Mucosa of stomach (tissue), 1 donor: ENCODE data around the gene TP53I13.
A peak's percentile ranks its signal among the peaks of the same experiment; 100 is the strongest.

Experiments used
- H3K27me3 ChIP-seq: one replicate; pipeline ENCODE4 v1.7.0; 2013; ENCODE audit warnings: mild to moderate bottlenecking, low read length; ENCODE audit not compliant: control insufficient read depth, insufficient read depth
- H3K36me3 ChIP-seq: one replicate; pipeline ENCODE4 v1.7.0; 2013; ENCODE audit warnings: low read length; ENCODE audit not compliant: control insufficient read depth, insufficient read depth
- H3K4me1 ChIP-seq: one replicate; pipeline ENCODE4 v1.7.0; 2013; ENCODE audit warnings: mild to moderate bottlenecking, low read length; ENCODE audit not compliant: control insufficient read depth, insufficient read depth
- H3K4me3 ChIP-seq: one replicate; pipeline ENCODE4 v1.7.0; 2013; ENCODE audit warnings: low read length
- H3K9ac ChIP-seq: one replicate; pipeline ENCODE4 v1.7.0; 2013; ENCODE audit warnings: mild to moderate bottlenecking, low read length, moderate library complexity
- H3K9me3 ChIP-seq: one replicate; pipeline ENCODE4 v1.7.0; 2013; ENCODE audit warnings: mild to moderate bottlenecking, low read length, moderate library complexity; ENCODE audit not compliant: control insufficient read depth
- donor health status: Pancreatic carcinoma.

The TP53I13 gene

GRCh38 chr17:29578626-29579485 lies 10.4 kb downstream of the TP53I13 start:
- Histone ChIP-seq H3K9ac (no peak overlapping the region), H3K27me3 (no peaks in the 10 kb centered on the region), H3K36me3 (peaks cover 4% of the 10 kb centered on the region), H3K4me1 (peaks cover 24% of the 10 kb centered on the region), H3K9me3 (no peaks in the 10 kb centered on the region), H3K4me3 (no peak overlapping the region)

GRCh38 chr17:29579866-29580771 lies 11.6 kb downstream of the TP53I13 start:
- Histone ChIP-seq H3K36me3 (peaks cover 4% of the 10 kb centered on the region), H3K4me3 (no peak overlapping the region), H3K9me3 (no peaks in the 10 kb centered on the region), H3K27me3 (no peaks in the 10 kb centered on the region), H3K4me1 (peaks cover 12% of the 10 kb centered on the region), H3K9ac (no peak overlapping the region)

DNA sequence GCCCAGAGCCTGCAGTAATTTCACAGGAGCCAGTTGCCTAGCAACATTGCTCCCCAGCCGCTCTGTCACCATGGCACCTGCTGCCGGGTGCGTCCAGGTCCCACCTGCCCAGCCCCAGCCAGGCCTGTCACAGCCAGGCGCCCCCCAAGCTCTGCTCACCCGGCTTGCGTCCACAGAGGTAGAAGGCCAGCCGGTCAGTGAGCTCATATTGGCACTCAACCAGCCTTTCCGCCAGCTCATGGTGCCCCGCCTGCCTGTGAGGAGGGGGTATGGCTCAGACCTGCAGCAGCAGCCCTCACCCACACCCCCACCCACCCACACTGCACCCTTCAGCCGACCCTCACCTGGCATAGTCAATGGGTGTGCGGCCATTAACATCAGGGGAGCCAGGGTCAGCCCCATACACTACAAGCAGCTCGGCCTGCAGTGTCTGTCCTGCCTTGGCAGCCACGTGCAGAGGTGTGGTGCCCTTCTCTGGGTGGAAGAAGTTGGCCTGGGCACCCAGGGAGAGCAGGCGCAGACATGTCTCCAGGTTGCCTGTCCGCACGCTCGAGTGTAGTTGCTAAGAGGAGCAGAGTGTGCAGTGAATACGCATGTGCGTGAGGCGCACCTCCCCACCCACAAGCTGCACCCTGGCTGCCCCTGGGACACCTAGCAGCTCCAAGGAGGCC lies 13.2 kb downstream of the TP53I13 start:
- Histone ChIP-seq H3K9ac (no peak overlapping the region), H3K4me1 (peaks cover 11% of the 10 kb centered on the region)

DNA sequence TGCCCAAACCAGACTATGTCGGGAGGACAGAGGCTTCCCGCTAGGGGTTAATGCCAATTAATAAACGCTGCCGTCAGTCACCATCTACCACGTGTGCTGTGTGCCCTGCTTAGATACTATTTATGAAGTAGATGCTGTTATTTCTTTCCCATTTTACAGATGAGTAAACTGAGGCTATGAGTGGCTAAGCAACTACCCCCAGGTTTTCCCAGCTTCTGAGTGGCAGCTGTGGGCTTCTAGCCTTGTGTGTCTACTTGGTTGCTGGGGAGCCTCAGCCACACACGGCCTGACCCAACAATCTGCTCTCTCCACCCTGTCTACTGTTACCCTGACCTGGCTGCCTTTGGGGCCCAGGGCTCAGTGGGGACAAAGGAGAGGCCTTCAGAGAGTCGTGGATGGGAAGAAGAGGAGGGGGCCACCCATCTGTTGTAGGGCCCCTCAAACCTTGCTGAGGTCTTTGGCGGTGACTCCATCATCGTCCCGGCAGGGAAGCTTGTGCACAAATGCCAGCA lies 13.8 kb downstream of the TP53I13 start:
- Histone ChIP-seq H3K27me3 (no peaks in the 10 kb centered on the region), H3K4me3 (no peak overlapping the region), H3K36me3 (no peaks in the 10 kb centered on the region), H3K9ac (no peak overlapping the region), H3K9me3 (no peaks in the 10 kb centered on the region), H3K4me1 (peaks cover 16% of the 10 kb centered on the region)

More for the DNA sequence above, 13.2 kb downstream of the TP53I13 start:
- no peaks in the 10 kb centered on the region for H3K27me3 ChIP-seq
- no peaks in the 10 kb centered on the region for H3K9me3 ChIP-seq
- H3K4me3 ChIP-seq: no peak overlapping the region
- H3K36me3 ChIP-seq: no peaks in the 10 kb centered on the region

DNA sequence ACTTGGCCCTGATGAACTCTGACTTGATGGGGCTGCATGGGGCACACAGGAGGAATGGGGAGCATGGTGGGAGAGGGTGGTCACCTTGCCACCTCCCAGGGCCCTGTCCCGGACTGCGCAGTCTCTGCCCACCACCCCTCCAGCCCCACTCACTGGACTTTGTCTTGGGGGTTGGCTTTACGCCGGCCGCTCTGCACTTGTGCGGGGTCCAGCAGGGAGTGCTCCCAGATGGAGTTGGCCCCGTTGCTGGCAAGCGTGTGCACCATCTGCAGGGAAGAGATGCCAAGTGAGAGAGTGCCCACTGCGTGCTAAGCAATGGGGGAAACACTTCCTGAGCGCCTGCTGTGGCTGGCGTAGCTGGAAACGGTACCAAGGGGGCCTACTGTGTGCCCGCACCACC lies 14.3 kb downstream of the TP53I13 start:
- Histone ChIP-seq H3K9me3 (no peaks in the 10 kb centered on the region), H3K4me1 (peaks cover 20% of the 10 kb centered on the region), H3K9ac (no peak overlapping the region), H3K27me3 (no peaks in the 10 kb centered on the region), H3K36me3 (no peaks in the 10 kb centered on the region), H3K4me3 (no peak overlapping the region)

- Histone ChIP-seq H3K36me3 (no peaks in the 10 kb centered on the region), H3K4me1 (peaks cover 28% of the 10 kb centered on the region), H3K9ac (no peak overlapping the region), H3K9me3 (no peaks in the 10 kb centered on the region), H3K27me3 (no peaks in the 10 kb centered on the region), H3K4me3 (no peak overlapping the region)
Measured at GRCh38 chr17:29583324-29584248, 15.1 kb downstream of the TP53I13 start.

DNA sequence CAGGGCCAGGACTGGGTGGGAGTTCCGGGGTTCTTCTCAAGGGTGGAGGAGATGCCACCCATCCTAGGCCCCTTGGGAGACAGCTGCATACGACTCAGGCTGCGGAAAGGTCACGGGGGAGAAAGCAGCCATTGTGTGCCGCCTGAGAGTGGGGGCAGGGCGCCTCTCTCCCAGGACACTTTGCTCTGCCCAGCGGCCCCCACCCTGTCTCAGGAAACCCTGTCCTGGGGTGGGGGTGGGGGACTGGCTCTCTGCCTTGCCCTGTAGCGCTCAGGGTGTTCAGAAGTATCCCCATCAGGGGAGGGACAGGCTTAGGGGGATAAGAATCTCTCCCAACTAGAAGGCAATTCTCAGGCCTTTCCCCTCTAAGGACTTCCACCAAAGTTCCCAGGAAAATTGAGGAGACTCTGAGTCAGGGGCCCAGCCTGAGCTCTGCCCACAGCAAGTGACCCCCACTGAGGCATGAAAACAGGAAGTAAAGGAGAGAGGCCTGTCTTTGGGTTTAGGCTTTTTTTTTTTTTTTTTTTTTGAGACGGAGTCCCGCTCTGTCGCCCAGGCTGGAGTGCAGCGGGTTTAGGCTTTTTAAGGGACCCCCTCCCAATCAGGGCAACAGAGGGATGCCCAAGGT lies 16.1 kb downstream of the TP53I13 start:
- no peak overlapping the region for H3K9ac ChIP-seq
- H3K4me1 ChIP-seq: peaks cover 30% of the 10 kb centered on the region

GRCh38 chr17:29585080-29585751 lies 16.7 kb downstream of the TP53I13 start:
- Histone ChIP-seq H3K9ac (no peak overlapping the region), H3K36me3 (no peaks in the 10 kb centered on the region), H3K27me3 (no peaks in the 10 kb centered on the region), H3K9me3 (no peaks in the 10 kb centered on the region), H3K4me1 (peaks cover 32% of the 10 kb centered on the region), H3K4me3 (no peak overlapping the region)

More for the DNA sequence above, 16.1 kb downstream of the TP53I13 start:
- H3K4me3 ChIP-seq: no peak overlapping the region
- H3K36me3 ChIP-seq: no peaks in the 10 kb centered on the region
- no peaks in the 10 kb centered on the region for H3K27me3 ChIP-seq
- H3K9me3 ChIP-seq: no peaks in the 10 kb centered on the region

DNA sequence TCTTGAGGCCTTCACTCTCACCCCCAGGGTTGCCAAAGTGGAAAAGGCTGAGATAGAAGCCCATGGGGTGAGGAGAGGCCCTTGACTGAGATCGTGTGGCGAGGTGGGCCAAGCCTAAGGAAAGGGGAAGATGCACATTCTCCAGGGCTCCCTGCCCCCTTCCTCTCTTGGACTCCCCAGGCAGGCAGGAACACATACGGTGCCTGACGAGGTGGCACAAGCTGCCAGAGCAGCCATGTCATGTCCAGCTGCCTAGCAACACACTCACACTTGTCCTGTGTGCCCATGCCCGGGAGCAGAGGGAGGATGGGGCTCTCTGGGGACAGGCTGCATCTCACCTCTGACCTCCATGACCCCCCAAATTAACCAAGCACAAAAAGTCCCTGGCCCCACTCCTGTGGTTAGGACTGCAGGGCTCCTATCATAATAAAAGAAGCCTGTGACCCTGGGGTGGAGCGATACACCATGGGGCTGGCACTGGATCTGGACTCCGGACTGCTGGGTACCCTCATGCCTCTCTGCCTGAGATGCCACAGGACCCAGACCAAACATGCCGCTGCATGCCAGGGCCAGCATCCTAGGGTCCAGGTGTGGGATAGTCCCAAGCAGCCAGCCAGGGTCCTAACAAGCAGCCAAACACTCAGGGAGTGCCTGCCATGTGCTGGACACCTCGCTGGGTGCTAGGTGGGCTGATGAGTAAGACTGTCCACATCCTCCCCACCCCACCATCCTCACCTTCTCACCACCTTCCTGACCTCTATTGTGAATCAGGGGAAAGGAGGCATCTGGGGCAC lies 18.4 kb downstream of the TP53I13 start:
- Histone ChIP-seq H3K36me3 (no peaks in the 10 kb centered on the region), H3K27me3 (no peaks in the 10 kb centered on the region), H3K4me3 (no peak overlapping the region), H3K9ac (no peak overlapping the region), H3K4me1 (peaks cover 44% of the 10 kb centered on the region), H3K9me3 (no peaks in the 10 kb centered on the region)

GRCh38 chr17:29587591-29587990 lies 19.1 kb downstream of the TP53I13 start:
- Histone ChIP-seq H3K9ac (peak overlapping the region; percentile 77), H3K4me3 (no peak overlapping the region), H3K4me1 (peaks cover 51% of the 10 kb centered on the region)

More at GRCh38 chr17:29587591-29587990, 19.1 kb downstream of the TP53I13 start:
- Histone ChIP-seq H3K27me3 (no peaks in the 10 kb centered on the region), H3K36me3 (no peaks in the 10 kb centered on the region), H3K9me3 (no peaks in the 10 kb centered on the region)
